Ecto neural progenitor cell (in vitro differentiated cells): ENCODE data around the gene ORM2.
"Not testable (repeated sequence)": the region's sequence is repeated elsewhere in the genome, so short reads cannot be mapped to it uniquely, and the experiment has no call there.

ENCODE experiments used
- DNase-seq: peaks from one replicate; pipeline ENCODE4 v3.0.0-alpha.2; 2018; ENCODE audit warnings: low spot score

Gene ORM2

GRCh38 chr9:114314881-114315722 is 14.6 kb upstream of the ORM2 start:
- DNase-seq, result peak; percentile 37

GRCh38 chr9:114315723-114316363 is 13.8 kb upstream of the ORM2 start:
- peak; percentile 13 for DNase-seq

DNA sequence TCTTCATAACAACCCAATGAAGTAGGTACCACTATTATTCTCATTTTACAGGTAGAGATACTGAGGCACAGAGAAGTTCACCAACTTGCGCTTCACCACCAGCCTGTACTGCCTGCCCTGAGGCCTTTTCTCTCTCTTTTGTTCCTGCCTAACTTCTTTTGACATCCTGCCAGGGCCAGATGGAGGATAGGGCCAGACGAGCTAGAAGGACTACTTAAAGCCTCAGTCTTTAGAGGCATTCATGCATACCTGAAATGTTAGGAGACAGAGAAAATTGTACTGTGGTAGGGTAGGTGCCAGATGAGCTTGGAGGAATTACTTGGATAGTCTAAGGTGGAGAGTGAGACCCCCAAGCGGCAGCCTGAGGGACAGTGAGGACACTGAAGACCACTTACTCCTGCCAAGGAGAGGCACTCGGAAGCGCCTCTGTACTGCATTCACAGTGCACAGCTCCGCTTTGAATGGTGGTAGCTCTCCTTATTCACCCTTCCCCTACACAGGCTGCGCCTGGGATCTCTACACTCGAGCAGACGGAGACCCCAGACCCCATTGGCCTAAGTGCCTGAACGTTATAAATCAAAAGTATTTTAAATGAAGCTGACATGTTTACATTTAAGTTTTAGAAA is 13.0 kb upstream of the ORM2 start:
- peak; percentile 34 for DNase-seq

DNA sequence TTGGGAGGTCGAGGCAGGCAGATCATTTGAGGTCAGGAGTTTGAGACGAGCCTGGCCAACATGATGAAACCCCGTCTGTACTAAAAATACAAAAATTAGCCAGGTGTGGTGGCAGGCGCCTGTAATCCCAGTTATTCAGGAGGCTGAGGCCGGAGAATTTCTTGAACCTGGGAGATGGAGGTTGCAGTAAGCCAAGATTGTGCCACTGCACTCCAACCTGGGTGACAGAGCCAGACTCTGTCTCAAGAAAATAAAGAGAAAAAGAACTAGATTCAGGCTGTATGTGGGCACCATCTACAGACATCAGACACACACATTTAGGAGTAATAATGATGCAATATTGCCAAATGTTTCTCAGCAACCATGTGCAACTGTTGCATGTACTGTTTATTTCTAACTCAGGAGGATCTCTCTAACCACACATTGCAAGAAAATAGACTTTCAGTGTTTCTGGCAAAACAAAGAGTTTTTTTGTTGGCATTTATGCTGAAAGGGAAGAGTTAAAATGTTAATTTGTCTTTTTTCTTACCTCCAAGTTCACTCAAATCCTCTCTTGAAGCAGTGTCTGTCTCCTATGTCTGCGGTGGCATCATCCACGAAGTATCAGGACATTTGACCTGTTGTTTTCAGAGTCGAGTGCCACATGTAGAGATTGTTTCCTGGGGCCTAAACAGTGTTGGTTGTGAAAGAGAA is 11.9 kb upstream of the ORM2 start:
- DNase-seq, result no peak

DNA sequence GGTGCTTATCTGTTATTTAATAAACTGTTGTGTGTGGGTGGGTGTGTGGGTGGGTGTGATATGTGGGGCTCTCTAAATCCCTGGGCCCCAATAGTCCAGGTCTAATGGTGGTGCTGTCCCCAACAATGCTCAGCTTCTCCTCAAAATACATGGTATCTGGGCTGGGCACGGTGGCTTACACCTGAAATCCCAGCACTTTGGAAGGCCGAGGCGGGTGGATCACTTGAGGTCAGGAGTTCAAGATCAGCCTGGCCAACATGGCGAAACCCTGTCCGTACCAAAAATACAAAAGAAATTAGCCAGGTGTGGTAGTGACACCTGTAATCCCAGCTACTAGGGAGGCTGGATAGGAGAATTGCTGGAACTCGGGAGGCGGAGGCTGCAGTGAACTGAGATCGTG is 11.3 kb upstream of the ORM2 start:
- peak; percentile 20 for DNase-seq

DNA sequence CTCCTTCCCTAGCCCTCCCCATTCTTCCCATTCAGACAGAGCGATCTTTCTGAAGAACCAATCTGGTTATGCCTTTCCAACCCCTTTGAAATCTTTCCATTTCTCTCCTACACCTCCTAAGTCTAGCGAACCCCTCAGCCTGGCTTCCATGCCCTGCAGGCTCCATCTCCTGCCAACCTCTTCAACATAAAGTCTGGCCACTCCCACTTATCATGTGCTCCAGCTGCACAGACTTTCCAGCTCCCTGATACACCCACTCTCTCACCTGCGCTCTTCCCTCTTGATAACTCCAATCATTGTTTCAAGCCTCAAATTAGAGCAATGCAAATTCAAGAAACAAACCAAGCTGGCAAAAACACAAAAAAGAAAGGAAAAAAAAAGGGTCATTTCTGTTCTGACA is 10.5 kb upstream of the ORM2 start:
- no peak for DNase-seq

- not testable (repeated sequence) for DNase-seq
Observed at GRCh38 chr9:114320710-114321109, 9.0 kb upstream of the ORM2 start.

DNA sequence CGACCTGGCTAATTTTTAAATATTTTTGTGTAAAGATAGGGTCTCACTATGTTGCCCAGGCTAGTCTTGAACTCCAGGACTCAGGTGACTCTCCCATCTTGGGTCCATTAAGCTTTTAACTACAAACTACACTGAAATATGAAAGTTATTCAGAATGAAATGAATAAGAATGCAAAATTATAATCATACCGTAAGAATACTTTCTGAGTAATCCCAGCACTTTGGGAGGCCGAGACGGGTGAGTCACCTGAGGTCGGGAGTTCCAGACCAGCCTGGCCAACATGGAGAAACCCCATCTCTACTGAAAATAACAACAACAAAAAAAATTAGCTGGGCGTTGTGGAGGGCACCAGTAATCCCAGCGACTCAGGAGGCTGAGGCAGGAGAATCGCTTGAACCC is 7.9 kb upstream of the ORM2 start:
- DNase-seq, result no peak

GRCh38 chr9:114322160-114322818 is 7.4 kb upstream of the ORM2 start:
- DNase-seq, result not testable (repeated sequence)

DNA sequence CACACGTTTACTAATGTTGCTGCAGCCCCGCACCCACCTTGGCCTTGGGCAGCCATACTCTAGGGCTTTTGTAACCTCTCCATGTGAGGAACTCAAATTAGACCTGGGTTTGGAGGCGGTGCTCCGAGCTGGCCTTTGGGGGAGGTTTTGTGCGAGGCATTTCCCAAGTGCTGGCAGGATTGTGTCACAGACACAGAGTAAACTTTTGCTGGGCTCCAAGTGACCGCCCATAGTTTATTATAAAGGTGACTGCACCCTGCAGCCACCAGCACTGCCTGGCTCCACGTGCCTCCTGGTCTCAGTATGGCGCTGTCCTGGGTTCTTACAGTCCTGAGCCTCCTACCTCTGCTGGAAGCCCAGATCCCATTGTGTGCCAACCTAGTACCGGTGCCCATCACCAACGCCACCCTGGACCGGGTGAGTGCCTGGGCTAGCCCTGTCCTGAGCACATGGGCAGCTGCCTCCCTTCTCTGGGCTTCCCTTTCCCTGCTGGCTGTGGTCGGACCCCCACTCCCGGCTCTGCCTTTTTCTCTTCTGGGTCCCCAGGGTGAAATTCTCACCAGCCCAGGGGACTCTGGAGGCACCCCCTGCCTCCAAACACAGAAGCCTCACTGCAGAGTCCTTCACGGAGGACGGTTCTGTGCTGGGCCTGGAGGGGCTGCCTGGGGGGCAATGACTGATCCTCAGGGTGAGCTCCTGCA is 6.7 kb upstream of the ORM2 start, which contains the start of gene ORM1:
TSS of gene ORM1 (plus strand) at position 268 of the 701 bp plus-strand sequence. CDS start at position 304, 36 bp downstream.
- DNase-seq, result peak; percentile 44

DNA sequence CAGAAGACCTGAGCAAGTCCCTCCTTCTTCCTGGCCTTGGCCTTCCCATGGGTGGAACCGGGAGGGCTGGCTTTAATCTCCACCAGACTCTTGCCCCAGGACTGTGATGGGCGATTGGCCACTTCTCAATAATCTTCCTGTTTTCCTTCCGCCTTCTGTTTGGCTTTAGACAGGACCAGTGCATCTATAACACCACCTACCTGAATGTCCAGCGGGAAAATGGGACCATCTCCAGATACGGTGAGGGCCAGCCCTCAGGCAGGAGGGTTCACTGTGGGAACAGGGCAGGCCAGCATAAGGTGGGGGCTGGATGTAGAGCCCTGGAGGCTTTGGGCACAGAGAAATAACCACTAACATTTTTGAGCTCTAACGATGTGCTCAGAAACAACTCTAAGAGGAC is 5.8 kb upstream of the ORM2 start:
- peak; percentile 59 for DNase-seq

- DNase-seq, result peak; percentile 62
Observed at GRCh38 chr9:114324492-114324891, 5.2 kb upstream of the ORM2 start.

DNA sequence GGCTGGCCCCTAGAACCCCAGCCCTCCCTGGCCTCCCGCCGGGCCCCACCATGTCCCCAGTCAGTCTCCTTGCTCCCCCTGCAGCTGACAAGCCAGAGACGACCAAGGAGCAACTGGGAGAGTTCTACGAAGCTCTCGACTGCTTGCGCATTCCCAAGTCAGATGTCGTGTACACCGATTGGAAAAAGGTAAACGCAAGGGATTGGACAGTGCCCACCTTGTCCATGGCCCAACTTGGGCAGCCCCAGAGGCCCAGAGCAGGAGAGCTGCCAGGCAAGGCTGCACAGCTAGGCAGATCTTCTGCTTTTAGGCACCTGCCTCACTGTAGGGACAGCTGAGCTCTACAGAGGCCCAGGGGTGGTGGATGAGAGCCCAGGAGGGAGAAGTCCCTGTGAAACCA is 4.7 kb upstream of the ORM2 start:
- DNase-seq, result peak; percentile 54

DNA sequence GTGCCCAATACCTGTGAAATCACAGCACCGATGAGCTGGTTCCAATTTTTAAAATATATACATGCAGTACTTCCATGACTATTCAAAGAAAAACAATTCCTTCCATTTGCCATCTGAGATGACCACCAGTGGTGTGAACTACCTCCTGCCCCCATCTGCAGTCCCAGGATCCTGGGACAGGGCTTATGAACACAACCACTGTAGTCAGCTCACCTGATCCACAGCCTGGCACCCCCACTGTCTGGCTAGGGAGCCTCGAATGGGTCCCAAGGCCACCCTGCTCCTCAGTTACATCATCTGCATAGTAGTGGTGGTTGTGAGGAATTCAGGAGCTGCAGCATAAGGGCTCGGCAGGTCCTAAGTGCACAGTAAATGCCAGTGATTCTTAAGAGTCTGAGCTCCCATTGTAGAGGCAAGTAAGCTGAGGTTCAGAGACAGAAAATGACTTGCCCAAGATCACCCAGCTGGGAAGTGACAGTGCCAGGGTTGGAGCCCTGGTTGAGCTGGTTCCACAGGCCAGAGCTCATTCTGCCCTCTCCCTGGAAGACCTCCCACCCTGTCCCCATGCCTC is 3.9 kb upstream of the ORM2 start:
- peak; percentile 54 for DNase-seq

GRCh38 chr9:114327749-114328148 is 1.9 kb upstream of the ORM2 start:
- peak; percentile 68 for DNase-seq

DNA sequence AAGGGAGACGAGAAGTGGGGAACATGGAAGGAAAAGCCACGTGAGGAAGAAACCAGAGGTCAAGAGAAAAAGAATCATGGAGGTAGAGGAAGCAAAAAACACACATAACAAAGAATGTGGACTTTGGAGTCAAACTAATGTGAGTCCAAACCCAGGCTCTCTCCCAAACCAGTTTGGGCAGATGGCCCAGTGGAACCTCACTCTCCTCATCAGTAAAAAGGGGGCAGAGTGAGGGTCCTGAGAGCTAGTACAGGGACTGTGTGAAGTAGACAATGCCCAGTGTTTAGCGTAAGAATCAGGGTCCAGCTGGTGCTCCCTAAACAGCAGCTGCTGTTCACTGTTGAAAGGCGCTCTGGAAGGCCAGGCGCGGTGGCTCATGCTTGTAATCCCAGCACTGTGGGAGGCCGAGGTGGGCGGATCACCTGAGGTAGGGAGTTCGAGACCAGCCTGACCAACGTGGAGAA is 1.3 kb upstream of the ORM2 start:
- peak; percentile 66 for DNase-seq

DNA sequence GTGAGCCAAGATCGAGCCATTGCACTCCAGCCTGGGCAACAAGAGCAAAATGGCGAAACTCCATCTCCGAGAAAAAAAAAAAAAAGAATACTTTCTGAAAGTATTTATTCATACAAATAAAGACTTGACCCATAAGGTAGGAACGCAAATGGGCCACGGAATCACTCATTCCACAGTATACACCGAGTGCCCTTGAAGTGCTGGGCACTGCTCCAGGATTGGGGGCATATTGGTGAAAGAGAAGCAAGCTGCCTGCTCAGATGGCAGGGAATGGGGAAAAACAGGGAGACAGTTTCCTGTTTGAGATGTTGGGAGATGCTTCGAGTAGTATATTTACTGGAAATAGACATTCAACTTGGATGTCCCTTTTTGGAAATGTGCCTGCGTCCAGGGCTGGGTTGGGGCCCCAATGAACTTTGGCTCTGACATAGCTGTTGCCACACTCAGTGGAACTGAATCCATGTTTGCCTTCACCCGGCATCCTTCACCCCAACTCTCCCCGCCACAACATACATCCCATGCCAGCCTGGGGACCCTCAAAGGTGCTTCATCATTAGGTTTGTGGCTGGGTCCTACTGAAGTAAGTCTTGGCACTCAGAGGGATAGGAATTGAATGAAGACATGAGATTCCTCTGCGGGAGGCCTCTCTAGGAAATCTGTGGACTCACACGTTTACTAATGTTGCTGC is 588 bp upstream of the ORM2 start:
- DNase-seq, result peak; percentile 48

DNA sequence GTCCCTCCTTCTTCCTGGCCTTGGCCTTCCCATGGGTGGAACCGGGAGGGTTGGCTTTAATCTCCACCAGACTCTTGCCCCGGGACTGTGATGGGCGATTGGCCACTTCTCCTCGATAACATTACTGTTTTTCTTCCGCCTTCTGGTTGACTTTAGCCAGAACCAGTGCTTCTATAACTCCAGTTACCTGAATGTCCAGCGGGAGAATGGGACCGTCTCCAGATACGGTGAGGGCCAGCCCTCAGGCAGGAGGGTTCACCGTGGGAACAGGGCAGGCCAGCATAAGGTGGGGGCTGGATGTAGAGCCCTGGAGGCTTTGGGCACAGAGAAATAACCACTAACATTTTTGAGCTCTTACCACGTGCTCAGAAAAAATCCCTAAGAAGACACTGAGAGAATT is 967 bp downstream of the ORM2 start:
- no peak for DNase-seq

DNA sequence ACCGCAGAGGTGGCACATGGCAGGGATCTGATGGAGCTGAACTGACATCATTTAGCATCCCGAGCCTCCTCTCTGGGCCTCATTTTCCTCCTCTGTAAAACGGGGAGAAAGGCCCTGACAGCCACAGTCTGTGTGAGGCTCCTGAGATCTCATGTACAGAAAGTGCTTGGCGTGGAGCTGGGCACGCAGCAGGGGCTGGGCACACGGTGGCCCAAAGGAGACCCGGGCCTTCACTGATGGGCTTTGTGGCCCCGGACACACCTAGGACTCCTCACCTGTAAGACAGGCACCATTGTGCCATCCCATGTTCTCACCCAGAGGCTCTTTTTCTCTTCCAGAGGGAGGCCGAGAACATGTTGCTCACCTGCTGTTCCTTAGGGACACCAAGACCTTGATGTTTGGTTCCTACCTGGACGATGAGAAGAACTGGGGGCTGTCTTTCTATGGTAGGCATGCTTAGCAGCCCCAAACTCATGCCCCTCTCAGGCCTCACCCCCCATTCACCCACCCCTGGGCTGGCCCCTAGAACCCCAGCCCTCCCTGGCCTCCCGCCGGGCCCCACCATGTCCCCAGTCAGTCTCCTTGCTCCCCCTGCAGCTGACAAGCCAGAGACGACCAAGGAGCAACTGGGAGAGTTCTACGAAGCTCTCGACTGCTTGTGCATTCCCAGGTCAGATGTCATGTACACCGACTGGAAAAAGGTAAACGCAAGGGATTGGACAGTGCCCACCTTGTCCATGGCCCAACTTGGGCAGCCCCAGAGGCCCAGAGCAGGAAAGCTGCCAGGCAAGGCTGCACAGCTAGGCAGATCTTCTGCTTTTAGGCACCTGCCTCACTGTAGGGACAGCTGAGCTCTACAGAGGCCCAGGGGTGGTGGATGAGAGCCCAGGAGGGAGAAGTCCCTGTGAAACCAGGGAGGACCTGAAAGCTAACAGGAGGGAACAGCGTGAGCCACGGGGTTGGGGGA is 1.8 kb downstream of the ORM2 start:
- not testable (repeated sequence) for DNase-seq
